HG03520 (cell line): ENCODE data around the gene COMMD1.

ENCODE experiments used
- ATAC-seq: cut with Tn5 transposase; IDR thresholded peaks from one replicate; pipeline ENCODE4 v1.9.1; 2021; ENCODE audit warnings: mild to moderate bottlenecking, moderate library complexity; ENCODE audit not compliant: unreplicated experiment

COMMD1 gene

GRCh38 chr2:62163106-62163831, 257.8 kb downstream of the COMMD1 start:
- no peak for ATAC-seq

GRCh38 chr2:62163834-62164233, 258.4 kb downstream of the COMMD1 start:
- ATAC-seq: no peak

- no peak for ATAC-seq
These were observed 270.3 kb downstream of the COMMD1 start for GRCh38 chr2:62175728-62176127.

- no peak for ATAC-seq
These were observed 271.3 kb downstream of the COMMD1 start for GRCh38 chr2:62176801-62177200.

GRCh38 chr2:62177392-62178049, 272.0 kb downstream of the COMMD1 start:
- ATAC-seq: no peak

GRCh38 chr2:62178741-62179271, 273.3 kb downstream of the COMMD1 start:
- no peak for ATAC-seq

GRCh38 chr2:62180975-62181374, 275.5 kb downstream of the COMMD1 start:
- no peak for ATAC-seq

GRCh38 chr2:62181843-62182242, 276.4 kb downstream of the COMMD1 start:
- no peak for ATAC-seq

GRCh38 chr2:62184512-62185230, 279.2 kb downstream of the COMMD1 start:
- ATAC-seq: no peak
